ENCODE data around the gene MCF2L2. TPM values are rescaled to one million over a fixed set of nuclear protein-coding genes. Genes with fewer than 3 reads are reported as not detected.

Gene MCF2L2
- total and polyA plus RNA-seq, 9 donors = 0.12 to 2.2 (median 0.61) TPM

- no peaks in the 10 kb centered on the region for H3K36me3 ChIP-seq
- no peak for DNase-seq
- H3K4me3 ChIP-seq = no peak overlapping the region
- H3K4me1 ChIP-seq (ENCODE audit: insufficient read depth) = no peaks in the 10 kb centered on the region
- no peaks in the 10 kb centered on the region for H3K27me3 ChIP-seq
- no peak overlapping the region for H3K27ac ChIP-seq
- intact Hi-C loops (cut with DNase I) = no loop called here
- no peak for TF ChIP-seq EP300 (IDR thresholded peaks at IDR 0.05)
- TF ChIP-seq CTCF (IDR thresholded peaks at IDR 0.05) = no peak
- no peak for TF ChIP-seq POLR2A (IDR thresholded peaks at IDR 0.05)
- H3K9me3 ChIP-seq = peaks cover 0 to 8% of the 10 kb centered on the region in 2 donors
These were observed 183.4 kb downstream of the MCF2L2 start for GRCh38 chr3:183244981-183245476.

GRCh38 chr3:183244219-183244618, 184.2 kb downstream of the MCF2L2 start:
- intact Hi-C loops (cut with DNase I) = no loop called here
- DNase-seq = no peak
- TF ChIP-seq CTCF (IDR thresholded peaks at IDR 0.05) = no peak
- TF ChIP-seq POLR2A (IDR thresholded peaks at IDR 0.05) = no peak
- TF ChIP-seq EP300 (IDR thresholded peaks at IDR 0.05) = no peak
- Histone ChIP-seq H3K4me1 (ENCODE audit: insufficient read depth) (no peaks in the 10 kb centered on the region), H3K27me3 (no peaks in the 10 kb centered on the region), H3K36me3 (no peaks in the 10 kb centered on the region), H3K4me3 (no peak overlapping the region), H3K27ac (no peak overlapping the region), H3K9me3 (peaks cover 0 to 8% of the 10 kb centered on the region in 2 donors)
- 81 to 86% (median 81%) methylated on average over 2 of the region's 2 CpGs for WGBS, 3 donors

- TF ChIP-seq CTCF (IDR thresholded peaks at IDR 0.05) (no peak), POLR2A (IDR thresholded peaks at IDR 0.05) (no peak), EP300 (IDR thresholded peaks at IDR 0.05) (no peak)
- Histone ChIP-seq H3K4me1 (ENCODE audit: insufficient read depth) (no peaks in the 10 kb centered on the region), H3K4me3 (no peak overlapping the region), H3K9me3 (peaks cover 0 to 8% of the 10 kb centered on the region in 2 donors), H3K27ac (no peak overlapping the region), H3K27me3 (no peaks in the 10 kb centered on the region), H3K36me3 (no peaks in the 10 kb centered on the region)
- WGBS, 3 donors = 82 to 92% (median 89%) methylated on average over 1 of the region's 1 CpG
- intact Hi-C loops (cut with DNase I) = no loop called here
- DNase-seq = no peak
These were observed 186.0 kb downstream of the MCF2L2 start for GRCh38 chr3:183242431-183242830.

GRCh38 chr3:183239046-183239445, 189.4 kb downstream of the MCF2L2 start:
- 87 to 91% (median 88%) methylated on average over 5 of the region's 5 CpGs for WGBS, 3 donors
- no peaks in the 10 kb centered on the region for H3K27me3 ChIP-seq
- no peak overlapping the region for H3K27ac ChIP-seq
- H3K9me3 ChIP-seq = peaks cover 0 to 8% of the 10 kb centered on the region in 2 donors
- H3K4me1 ChIP-seq (ENCODE audit: insufficient read depth) = no peaks in the 10 kb centered on the region
- TF ChIP-seq POLR2A (IDR thresholded peaks at IDR 0.05) (no peak), EP300 (IDR thresholded peaks at IDR 0.05) (no peak), CTCF (IDR thresholded peaks at IDR 0.05) (no peak)
- H3K4me3 ChIP-seq = no peak overlapping the region
- no peaks in the 10 kb centered on the region for H3K36me3 ChIP-seq
- no peak for DNase-seq
- intact Hi-C loops (cut with DNase I) = loop anchor here in 1 of 4 donors (10.0 kb wide), 1 partner anchor 56 kb away; no protein-coding TSS in a partner anchor
